ENCODE data around the gene NT5E. TPM values are rescaled to one million over a fixed set of nuclear protein-coding genes. Genes with fewer than 3 reads are reported as not detected.

The NT5E gene
- polyA plus RNA-seq, 1 of the 3 experiments (the other 2 are of a cell fraction), result 443 TPM

GRCh38 chr6:85458782-85459181 is 8.9 kb downstream of the NT5E start:
- ChIA-PET CTCF (interaction anchor here (0.8 to 1.4 kb wide), 3 partner anchors 8 to 25 kb away, joined by 4 read pairs; no protein-coding TSS in a partner anchor), POLR2A (no interaction called here)
- Histone ChIP-seq H3K9me2 (no peaks in the 10 kb centered on the region), H3K9me3 (no peaks in the 10 kb centered on the region), H3K27me3 (ENCODE audit: insufficient read depth) (no peaks in the 10 kb centered on the region), H3K36me3 (replicated peaks in 1 of 2; ENCODE audit: control insufficient read depth in 1 of 2, insufficient read depth in 2 of 2, low read length in 1 of 2) (peaks cover 10 to 22% of the 10 kb centered on the region in 2 experiments), H3F3A (replicated peaks; ENCODE audit: insufficient read depth) (peaks cover 94% of the 10 kb centered on the region), H3K4me1 (ENCODE audit: control insufficient read depth in 1 of 2, insufficient read depth in 2 of 2, low read depth in 1 of 2, low read length in 1 of 2) (peaks cover 9 to 81% of the 10 kb centered on the region in 2 experiments), H3K27ac (ENCODE audit: low read depth in 2 of 2, low read length in 1 of 2) (peak overlapping the region; percentile 81 to 100; a peak in 3 of 4 replicates), H3K9ac (peak overlapping the region; percentile 92), H3K4me3 (ENCODE audit: low read depth in 2 of 2, low read length in 1 of 2) (no peak overlapping the region; a peak in 1 of 4 replicates), H4K20me1 (ENCODE audit: insufficient read depth) (peaks cover 8% of the 10 kb centered on the region; the same call in 1 of the 2 replicates), H3K4me2 (peak overlapping the region; percentile 92), H2AFZ (ENCODE audit: low read depth) (no peak overlapping the region), H3K79me2 (ENCODE audit: insufficient read depth) (peaks cover 91% of the 10 kb centered on the region)
- WGBS (ENCODE audit: low lambda C conversion rate), result 33% methylated on average over 3 of the region's 3 CpGs
- peak; percentile 86 for TF ChIP-seq PBX3 (IDR thresholded peaks at IDR 0.05)
- TF ChIP-seq TEAD4 (IDR thresholded peaks at IDR 0.05; ENCODE audit: borderline replicate concordance, insufficient read depth), result peak; percentile 49; the same call in 1 of the 2 replicates
- TF ChIP-seq FOXM1 (IDR thresholded peaks at IDR 0.05; ENCODE audit: low read depth), result no peak
- TF ChIP-seq POLR2AphosphoS5 (IDR thresholded peaks at IDR 0.05; ENCODE audit: low read depth, low read length), result peak; percentile 33; the same call in 1 of the 2 replicates
- peak; percentile 44; the same call in 1 of the 2 replicates for TF ChIP-seq MAX (IDR thresholded peaks at IDR 0.05; ENCODE audit: low read depth)
- TF ChIP-seq MEF2A (IDR thresholded peaks at IDR 0.05; ENCODE audit: borderline replicate concordance, low read depth), result no peak; the same call in 1 of the 2 replicates
- TF ChIP-seq NFIC (IDR thresholded peaks at IDR 0.05; ENCODE audit: borderline replicate concordance), result peak; percentile 95
- peak; percentile 70 for TF ChIP-seq TCF12 (IDR thresholded peaks at IDR 0.05)
- no peak for TF ChIP-seq ELF1 (IDR thresholded peaks at IDR 0.05)
- peak; percentile 34; the same call in 1 of the 2 replicates for TF ChIP-seq RXRA (IDR thresholded peaks at IDR 0.05; ENCODE audit: borderline replicate concordance, low read depth)
- peak in 1 of 2 experiments; percentile 50; a peak in 1 of 4 replicates for TF ChIP-seq EP300 (IDR thresholded peaks at IDR 0.05; ENCODE audit: borderline replicate concordance in 1 of 2, low read depth in 1 of 2, low read length in 1 of 2)
- DNase-seq, result no peak

- no peak overlapping the region for H2AFZ ChIP-seq (ENCODE audit: low read depth)
- H3K9ac ChIP-seq, result peak overlapping the region; percentile 92
- CTCF ChIA-PET, result interaction anchor here (0.8 to 1.4 kb wide), 3 partner anchors 9 to 24 kb away, joined by 4 read pairs; no protein-coding TSS in a partner anchor
- peaks cover 4% of the 10 kb centered on the region; the same call in 1 of the 2 replicates for H4K20me1 ChIP-seq (ENCODE audit: insufficient read depth)
- peaks cover 10 to 16% of the 10 kb centered on the region in 2 experiments for H3K36me3 ChIP-seq (replicated peaks in 1 of 2; ENCODE audit: control insufficient read depth in 1 of 2, insufficient read depth in 2 of 2, low read length in 1 of 2)
- no peak overlapping the region; a peak in 1 of 4 replicates for H3K4me3 ChIP-seq (ENCODE audit: low read depth in 2 of 2, low read length in 1 of 2)
- no peaks in the 10 kb centered on the region for H3K9me3 ChIP-seq
- H3K4me2 ChIP-seq, result peak overlapping the region; percentile 92
- H3K79me2 ChIP-seq (ENCODE audit: insufficient read depth), result peaks cover 85% of the 10 kb centered on the region
- H3K27me3 ChIP-seq (ENCODE audit: insufficient read depth), result no peaks in the 10 kb centered on the region
- peaks cover 93% of the 10 kb centered on the region for H3F3A ChIP-seq (replicated peaks; ENCODE audit: insufficient read depth)
- POLR2A ChIA-PET, result no interaction called here
- H3K4me1 ChIP-seq (ENCODE audit: control insufficient read depth in 1 of 2, insufficient read depth in 2 of 2, low read depth in 1 of 2, low read length in 1 of 2), result peaks cover 9 to 83% of the 10 kb centered on the region in 2 experiments
- no peak for DNase-seq
- H3K27ac ChIP-seq (ENCODE audit: low read depth in 2 of 2, low read length in 1 of 2), result peak overlapping the region; percentile 88 to 100; a peak in 3 of 4 replicates
- WGBS (ENCODE audit: low lambda C conversion rate), result 3% methylated on average over 4 of the region's 4 CpGs
- no peaks in the 10 kb centered on the region for H3K9me2 ChIP-seq
- TF ChIP-seq JUND (IDR thresholded peaks at IDR 0.05) (peak; percentile 92), PBX3 (IDR thresholded peaks at IDR 0.05) (peak; percentile 93), FOXM1 (IDR thresholded peaks at IDR 0.05; ENCODE audit: low read depth) (peak; percentile 76), TCF12 (IDR thresholded peaks at IDR 0.05) (peak; percentile 93), EP300 (IDR thresholded peaks at IDR 0.05; ENCODE audit: borderline replicate concordance in 1 of 2, low read depth in 1 of 2, low read length in 1 of 2) (peak in 1 of 2 experiments; percentile 92; a peak in 2 of 4 replicates), REST (IDR thresholded peaks at IDR 0.05; ENCODE audit: low read depth, low read length) (no peak), TEAD4 (IDR thresholded peaks at IDR 0.05; ENCODE audit: borderline replicate concordance, insufficient read depth) (peak; percentile 91), NFIC (IDR thresholded peaks at IDR 0.05; ENCODE audit: borderline replicate concordance) (peak; percentile 89), GABPA (IDR thresholded peaks at IDR 0.05; ENCODE audit: low read depth) (no peak), ZBTB33 (IDR thresholded peaks at IDR 0.05; ENCODE audit: borderline replicate concordance, low read depth) (peak; percentile 60; the same call in 1 of the 2 replicates), RXRA (IDR thresholded peaks at IDR 0.05; ENCODE audit: borderline replicate concordance, low read depth) (peak; percentile 75), FOSL2 (IDR thresholded peaks at IDR 0.05; ENCODE audit: borderline replicate concordance, low read depth) (peak; percentile 68; the same call in 1 of the 2 replicates)
These were observed 9.5 kb downstream of the NT5E start for GRCh38 chr6:85459224-85459901.
